Type B pancreatic cell (in vitro differentiated cells): ENCODE data around the gene SELL. TPM values are rescaled to one million over a fixed set of nuclear protein-coding genes. Genes with fewer than 3 reads are reported as not detected.

Experiments used
- DNase-seq: peaks from one replicate; pipeline ENCODE4 v3.0.0; 2021; ENCODE audit warnings: mixed read lengths; ENCODE audit not compliant: unreplicated experiment; ENCODE audit errors: extremely low spot score
- H3K27ac Mint-ChIP-seq: 2 replicates; pipeline ENCODE4 v1.8.0; 2021; ENCODE audit warnings: mild to moderate bottlenecking, mixed read lengths
- H3K27me3 Mint-ChIP-seq: 2 replicates; pipeline ENCODE4 v1.8.0; 2021; ENCODE audit warnings: mixed read lengths
- H3K36me3 Mint-ChIP-seq: 2 replicates; pipeline ENCODE4 v1.8.0; 2021; ENCODE audit warnings: mixed read lengths
- H3K4me1 Mint-ChIP-seq: one replicate; pipeline ENCODE4 v1.8.0; 2021; ENCODE audit warnings: mixed read lengths; ENCODE audit not compliant: unreplicated experiment
- H3K4me3 Mint-ChIP-seq: 2 replicates; pipeline ENCODE4 v1.8.0; 2021; ENCODE audit warnings: mild to moderate bottlenecking, mixed read lengths
- H3K9me3 Mint-ChIP-seq: 2 replicates; pipeline ENCODE4 v1.8.0; 2021; ENCODE audit warnings: mixed read lengths
- total RNA-seq: library from RNA; stranded (reverse); gene quantifications from 2 replicates; pipeline ENCODE4 v1.2.1, GENCODE V29; 2021; ENCODE audit warnings: low replicate concordance
- TF ChIP-seq, protein P1 (sequence below): fragments of 200-600 bp; sonication (generic); conservative IDR thresholded peaks from 2 replicates; pipeline ENCODE4 v1.5.0; 2021; ENCODE audit warnings: antibody characterized with exemption, mild to moderate bottlenecking

Gene SELL
- total RNA-seq, 1 donor from 2014 or later, result 0.17 TPM

GRCh38 chr1:169682071-169682470, 29.3 kb downstream of the SELL start:
- peaks cover 22% of the 10 kb centered on the region for H3K4me1 Mint-ChIP-seq
- no peak overlapping the region for H3K27ac Mint-ChIP-seq
- H3K4me3 Mint-ChIP-seq, result no peak overlapping the region
- no peaks in the 10 kb centered on the region for H3K27me3 Mint-ChIP-seq
- H3K36me3 Mint-ChIP-seq, result no peaks in the 10 kb centered on the region
- H3K9me3 Mint-ChIP-seq, result no peaks in the 10 kb centered on the region
- TF ChIP-seq, protein P1, sequence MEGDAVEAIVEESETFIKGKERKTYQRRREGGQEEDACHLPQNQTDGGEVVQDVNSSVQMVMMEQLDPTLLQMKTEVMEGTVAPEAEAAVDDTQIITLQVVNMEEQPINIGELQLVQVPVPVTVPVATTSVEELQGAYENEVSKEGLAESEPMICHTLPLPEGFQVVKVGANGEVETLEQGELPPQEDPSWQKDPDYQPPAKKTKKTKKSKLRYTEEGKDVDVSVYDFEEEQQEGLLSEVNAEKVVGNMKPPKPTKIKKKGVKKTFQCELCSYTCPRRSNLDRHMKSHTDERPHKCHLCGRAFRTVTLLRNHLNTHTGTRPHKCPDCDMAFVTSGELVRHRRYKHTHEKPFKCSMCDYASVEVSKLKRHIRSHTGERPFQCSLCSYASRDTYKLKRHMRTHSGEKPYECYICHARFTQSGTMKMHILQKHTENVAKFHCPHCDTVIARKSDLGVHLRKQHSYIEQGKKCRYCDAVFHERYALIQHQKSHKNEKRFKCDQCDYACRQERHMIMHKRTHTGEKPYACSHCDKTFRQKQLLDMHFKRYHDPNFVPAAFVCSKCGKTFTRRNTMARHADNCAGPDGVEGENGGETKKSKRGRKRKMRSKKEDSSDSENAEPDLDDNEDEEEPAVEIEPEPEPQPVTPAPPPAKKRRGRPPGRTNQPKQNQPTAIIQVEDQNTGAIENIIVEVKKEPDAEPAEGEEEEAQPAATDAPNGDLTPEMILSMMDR, result no peak
- no peak for DNase-seq

DNA sequence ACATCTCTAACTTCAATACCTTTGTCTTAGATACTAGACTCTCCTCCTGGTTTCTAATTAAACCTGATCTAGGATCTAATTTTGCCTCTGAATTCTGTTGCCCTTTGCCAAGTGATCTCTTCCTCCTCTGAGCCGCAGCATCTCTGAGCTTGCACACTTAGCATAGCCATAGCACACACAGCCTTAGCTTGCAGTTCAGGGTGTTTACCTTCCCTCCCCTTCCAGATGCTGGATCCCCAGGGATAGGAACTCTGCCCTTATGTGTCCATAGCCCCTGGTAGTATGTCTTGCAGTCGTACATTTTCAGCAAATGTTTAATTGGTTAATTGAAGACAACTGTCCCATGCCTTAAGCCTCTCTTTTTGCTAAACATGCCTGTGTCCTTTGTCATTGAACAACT, 30.3 kb downstream of the SELL start:
- peaks cover 22% of the 10 kb centered on the region for H3K4me1 Mint-ChIP-seq
- no peaks in the 10 kb centered on the region for H3K9me3 Mint-ChIP-seq
- H3K27ac Mint-ChIP-seq, result peak overlapping the region; percentile 32
- DNase-seq, result no peak
- H3K36me3 Mint-ChIP-seq, result no peaks in the 10 kb centered on the region
- no peaks in the 10 kb centered on the region for H3K27me3 Mint-ChIP-seq
- TF ChIP-seq, protein P1, result no peak
- H3K4me3 Mint-ChIP-seq, result peak overlapping the region; percentile 67

DNA sequence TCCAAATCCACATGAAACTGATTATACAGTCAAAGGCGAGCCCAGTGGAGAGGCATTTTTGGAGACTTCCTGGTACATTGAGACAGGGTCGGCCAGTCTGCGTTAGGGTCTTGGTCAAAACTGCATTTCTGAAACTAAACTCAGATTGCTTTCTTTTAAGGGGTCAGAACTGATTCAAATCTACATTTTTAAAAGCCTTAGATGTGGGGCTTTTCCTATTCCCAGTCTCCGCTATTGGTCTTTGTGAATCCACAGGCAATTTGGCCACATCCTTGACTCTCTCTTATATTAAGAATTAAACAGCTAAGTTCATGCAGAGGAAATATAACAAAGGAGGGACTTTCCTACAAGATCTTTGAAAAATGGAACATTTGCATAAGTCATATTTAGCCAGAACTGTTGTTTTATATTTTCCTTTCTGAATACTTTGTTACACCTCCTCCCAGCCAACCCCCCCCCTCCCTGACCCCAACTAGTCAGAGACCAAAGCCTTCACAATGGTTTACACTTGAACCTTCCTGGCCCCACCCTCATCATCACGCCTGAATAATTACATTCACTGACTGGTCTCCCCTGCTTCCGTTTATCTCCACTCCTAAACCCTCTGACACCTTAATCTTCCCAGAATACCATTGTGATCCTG, 30.9 kb downstream of the SELL start:
- TF ChIP-seq, protein P1, result no peak
- Mint-ChIP-seq H3K4me3 (peak overlapping the region; percentile 67), H3K4me1 (peaks cover 22% of the 10 kb centered on the region), H3K27ac (peak overlapping the region; percentile 32), H3K36me3 (no peaks in the 10 kb centered on the region), H3K9me3 (no peaks in the 10 kb centered on the region), H3K27me3 (no peaks in the 10 kb centered on the region)
- DNase-seq, result no peak

GRCh38 chr1:169679692-169680091, 31.7 kb downstream of the SELL start:
- TF ChIP-seq, protein P1, result no peak
- H3K4me1 Mint-ChIP-seq, result peaks cover 22% of the 10 kb centered on the region
- H3K4me3 Mint-ChIP-seq, result no peak overlapping the region
- no peaks in the 10 kb centered on the region for H3K36me3 Mint-ChIP-seq
- DNase-seq, result no peak
- H3K9me3 Mint-ChIP-seq, result no peaks in the 10 kb centered on the region
- no peaks in the 10 kb centered on the region for H3K27me3 Mint-ChIP-seq
- no peak overlapping the region for H3K27ac Mint-ChIP-seq

DNA sequence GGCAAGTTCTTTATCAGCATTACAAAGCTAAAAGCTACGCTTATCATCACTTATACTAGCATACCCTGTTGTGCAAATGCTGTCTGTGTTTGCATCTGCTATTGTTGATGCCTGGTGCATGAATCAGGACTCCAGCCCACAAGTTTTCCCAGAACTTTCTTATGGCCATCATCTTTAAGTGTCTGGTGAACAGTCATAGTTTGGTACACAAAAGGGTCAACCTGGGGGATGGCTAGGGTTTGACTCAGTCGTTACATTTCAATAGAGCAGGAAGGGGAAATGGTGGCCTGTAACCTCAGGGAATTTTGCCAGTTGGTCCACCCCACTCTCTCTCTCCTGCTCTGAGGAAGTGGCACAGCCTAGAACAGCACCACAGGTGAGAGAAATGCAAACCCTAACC, 35.4 kb downstream of the SELL start:
- no peaks in the 10 kb centered on the region for H3K27me3 Mint-ChIP-seq
- no peaks in the 10 kb centered on the region for H3K9me3 Mint-ChIP-seq
- DNase-seq, result no peak
- H3K4me3 Mint-ChIP-seq, result no peak overlapping the region
- TF ChIP-seq, protein P1, result no peak
- H3K36me3 Mint-ChIP-seq, result no peaks in the 10 kb centered on the region
- H3K27ac Mint-ChIP-seq, result no peak overlapping the region
- peaks cover 7% of the 10 kb centered on the region for H3K4me1 Mint-ChIP-seq
